ENCODE measurements around the gene TTYH1.
A peak's percentile ranks its signal among the peaks of the same experiment; 100 is the strongest.
"Not testable (repeated sequence)": the region's sequence is repeated elsewhere in the genome, so short reads cannot be mapped to it uniquely, and the experiment has no call there.

Gene TTYH1

GRCh38 chr19:54439174-54439851, 24.0 kb downstream of the TTYH1 start:
- no peak for DNase-seq (ENCODE audit: low spot score)

- no peak for DNase-seq (ENCODE audit: low spot score)
Measured at GRCh38 chr19:54440641-54441040, 25.4 kb downstream of the TTYH1 start.

DNA sequence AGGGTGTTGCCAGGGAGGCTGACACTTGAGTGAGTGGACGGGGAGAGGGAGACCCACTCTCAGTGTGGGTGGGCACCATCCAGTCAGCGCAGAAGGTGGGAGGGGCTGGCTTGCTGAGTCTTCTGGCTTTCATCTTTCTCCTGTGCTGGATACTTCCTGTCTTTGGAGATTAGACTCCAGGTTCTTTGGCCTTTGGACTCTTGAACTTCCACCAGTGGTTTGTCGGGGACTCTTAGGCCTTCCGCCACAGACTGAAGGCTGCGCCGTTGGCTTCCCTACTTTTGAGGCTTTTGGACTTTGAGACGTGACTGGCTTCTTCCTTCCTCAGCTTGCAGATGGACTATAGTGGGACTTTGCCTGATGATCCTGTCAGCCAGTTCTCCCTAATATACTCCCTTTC, 29.5 kb downstream of the TTYH1 start:
- no peak for DNase-seq (ENCODE audit: low spot score)

DNA sequence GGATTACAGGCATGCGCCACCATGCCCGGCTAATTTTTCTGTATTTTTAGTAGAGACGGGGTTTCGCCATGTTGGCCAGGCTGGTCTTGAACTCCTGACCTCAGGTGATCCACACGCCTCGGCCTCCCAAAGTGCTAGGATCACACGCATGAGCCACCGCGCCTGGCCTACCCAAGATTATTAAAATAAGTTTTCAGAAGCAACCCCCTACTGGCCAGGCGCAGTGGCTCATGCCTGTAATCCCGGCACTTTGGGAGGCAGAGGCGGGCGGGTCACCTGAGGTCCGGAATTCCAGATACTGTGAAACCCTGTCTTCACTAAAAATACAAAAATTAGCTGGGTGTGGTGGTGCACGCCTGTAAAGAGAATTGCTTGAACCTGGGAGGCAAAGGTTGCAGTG, 31.1 kb downstream of the TTYH1 start:
- DNase-seq (ENCODE audit: low spot score): not testable (repeated sequence)

- DNase-seq (ENCODE audit: low spot score): peak; percentile 29
Measured at GRCh38 chr19:54448040-54448773, 32.9 kb downstream of the TTYH1 start.

- DNase-seq (ENCODE audit: low spot score): peak; percentile 92
Measured at GRCh38 chr19:54448774-54449700, 33.8 kb downstream of the TTYH1 start, which contains the start of gene LENG8. Gene LENG8 (plus strand): TSS chr19:54449199. CDS start chr19:54451345, 2,146 bp downstream.

- DNase-seq (ENCODE audit: low spot score): no peak
Measured at GRCh38 chr19:54449701-54450069, 34.4 kb downstream of the TTYH1 start.

- DNase-seq (ENCODE audit: low spot score): no peak
Measured at GRCh38 chr19:54451331-54451871, 36.1 kb downstream of the TTYH1 start.

DNA sequence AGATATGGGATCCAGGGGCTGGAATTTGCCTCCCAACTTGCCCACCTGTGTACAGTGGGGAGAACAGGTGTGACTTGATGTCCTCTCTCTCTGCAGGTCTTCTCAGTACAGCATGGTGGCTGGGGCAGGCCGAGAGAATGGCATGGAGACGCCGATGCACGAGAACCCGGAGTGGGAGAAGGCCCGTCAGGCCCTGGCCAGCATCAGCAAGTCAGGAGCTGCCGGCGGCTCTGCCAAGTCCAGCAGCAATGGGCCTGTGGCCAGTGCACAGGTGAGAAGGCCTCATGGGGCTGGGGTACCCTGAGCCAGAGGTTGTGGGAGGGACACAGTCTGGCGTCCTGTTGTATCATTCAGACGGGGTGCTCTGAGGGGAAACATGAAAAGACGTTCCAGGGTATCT, 36.7 kb downstream of the TTYH1 start:
- DNase-seq (ENCODE audit: low spot score): no peak

DNA sequence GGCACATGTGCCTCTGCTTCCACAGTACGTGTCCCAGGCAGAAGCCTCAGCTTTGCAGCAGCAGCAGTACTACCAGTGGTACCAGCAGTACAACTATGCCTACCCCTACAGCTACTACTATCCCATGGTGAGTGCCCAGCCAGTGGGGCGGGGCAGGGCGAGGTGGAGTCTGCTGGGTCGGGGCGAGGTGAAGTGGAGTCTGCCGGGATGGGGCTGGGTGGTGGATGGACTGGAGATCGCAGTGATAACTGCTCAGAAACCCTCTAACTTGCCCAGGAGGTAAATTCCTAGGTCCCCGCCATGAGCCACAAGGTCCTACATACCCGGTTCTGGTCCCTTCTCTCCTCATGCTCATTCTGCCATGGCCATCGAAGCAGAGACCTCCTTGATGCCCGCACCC, 37.4 kb downstream of the TTYH1 start:
- DNase-seq (ENCODE audit: low spot score): no peak

DNA sequence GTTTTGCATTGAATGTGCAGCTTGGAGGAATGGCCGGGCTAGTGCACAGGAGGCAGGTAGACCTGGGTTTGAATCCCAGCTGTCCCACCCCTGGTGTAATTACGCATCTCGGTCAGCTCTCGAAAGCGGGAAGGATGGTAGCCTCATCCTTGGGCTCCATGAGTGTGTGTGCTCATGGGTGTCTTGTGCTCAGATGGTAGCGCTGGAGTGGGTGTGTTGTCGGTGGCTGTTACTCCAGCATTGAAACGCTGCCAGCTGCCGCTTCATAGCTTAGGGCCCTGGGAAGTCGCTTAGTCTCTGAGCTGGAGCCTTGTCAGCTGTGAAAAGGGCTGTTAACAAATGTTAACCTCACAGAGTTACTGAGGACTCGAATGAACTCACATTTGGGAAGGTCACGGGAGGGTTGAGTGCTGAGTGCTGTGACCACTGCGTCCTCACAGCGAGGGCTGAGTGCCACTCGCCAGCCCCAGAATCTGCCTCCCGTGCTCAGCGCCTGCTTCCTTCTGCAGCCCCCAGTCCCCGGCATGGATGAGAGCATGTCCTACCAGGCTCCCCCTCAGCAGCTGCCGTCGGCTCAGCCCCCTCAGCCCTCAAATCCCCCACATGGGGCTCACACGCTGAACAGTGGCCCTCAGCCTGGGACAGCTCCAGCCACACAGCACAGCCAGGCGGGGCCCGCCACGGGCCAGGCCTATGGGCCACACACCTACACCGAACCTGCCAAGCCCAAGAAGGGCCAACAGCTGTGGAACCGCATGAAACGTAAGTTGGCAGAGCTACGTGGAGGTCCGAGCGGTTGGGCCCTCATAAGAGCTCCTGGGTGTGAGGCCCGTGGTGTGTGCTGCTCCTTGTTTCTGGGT, 38.9 kb downstream of the TTYH1 start:
- no peak for DNase-seq (ENCODE audit: low spot score)

DNA sequence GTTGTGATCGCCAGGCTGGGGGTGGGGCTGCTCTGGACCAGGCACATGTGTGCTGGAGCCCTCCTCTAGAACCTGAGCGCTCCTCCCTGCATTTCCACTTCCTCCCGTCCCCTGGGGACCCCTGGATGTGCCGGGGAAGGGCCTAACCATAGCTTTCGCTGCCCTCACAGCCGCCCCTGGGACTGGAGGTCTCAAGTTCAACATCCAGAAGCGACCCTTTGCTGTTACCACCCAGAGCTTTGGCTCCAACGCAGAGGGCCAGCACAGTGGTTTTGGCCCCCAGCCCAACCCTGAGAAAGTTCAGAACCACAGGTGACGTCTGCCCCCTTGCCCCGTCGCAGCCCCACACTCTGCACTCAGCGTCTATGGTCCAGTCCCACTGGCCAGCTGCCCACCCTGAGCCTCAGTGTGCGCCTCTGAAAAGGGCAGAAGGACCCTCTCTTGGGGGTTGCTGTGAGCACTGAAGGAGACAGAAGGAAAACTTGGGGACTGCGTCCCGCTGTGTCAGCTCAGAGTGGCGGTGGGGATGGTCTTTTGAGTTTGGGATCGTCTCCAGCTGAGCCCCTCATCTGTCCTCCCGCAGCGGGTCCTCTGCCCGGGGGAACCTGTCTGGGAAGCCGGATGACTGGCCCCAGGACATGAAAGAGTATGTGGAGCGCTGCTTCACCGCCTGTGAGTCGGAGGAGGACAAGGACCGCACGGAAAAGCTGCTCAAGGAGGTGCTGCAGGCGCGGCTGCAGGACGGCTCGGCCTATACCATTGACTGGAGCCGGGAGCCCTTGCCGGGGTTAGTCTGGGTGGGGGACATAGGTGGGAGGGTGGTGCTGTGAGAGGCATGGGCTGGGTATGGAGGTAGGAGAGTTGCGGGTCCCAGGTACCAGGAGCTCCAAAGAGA, 39.8 kb downstream of the TTYH1 start:
- DNase-seq (ENCODE audit: low spot score): no peak

GRCh38 chr19:54455786-54456422, 40.6 kb downstream of the TTYH1 start:
- no peak for DNase-seq (ENCODE audit: low spot score)

- DNase-seq (ENCODE audit: low spot score): no peak
Measured at GRCh38 chr19:54456423-54457373, 41.4 kb downstream of the TTYH1 start.

DNA sequence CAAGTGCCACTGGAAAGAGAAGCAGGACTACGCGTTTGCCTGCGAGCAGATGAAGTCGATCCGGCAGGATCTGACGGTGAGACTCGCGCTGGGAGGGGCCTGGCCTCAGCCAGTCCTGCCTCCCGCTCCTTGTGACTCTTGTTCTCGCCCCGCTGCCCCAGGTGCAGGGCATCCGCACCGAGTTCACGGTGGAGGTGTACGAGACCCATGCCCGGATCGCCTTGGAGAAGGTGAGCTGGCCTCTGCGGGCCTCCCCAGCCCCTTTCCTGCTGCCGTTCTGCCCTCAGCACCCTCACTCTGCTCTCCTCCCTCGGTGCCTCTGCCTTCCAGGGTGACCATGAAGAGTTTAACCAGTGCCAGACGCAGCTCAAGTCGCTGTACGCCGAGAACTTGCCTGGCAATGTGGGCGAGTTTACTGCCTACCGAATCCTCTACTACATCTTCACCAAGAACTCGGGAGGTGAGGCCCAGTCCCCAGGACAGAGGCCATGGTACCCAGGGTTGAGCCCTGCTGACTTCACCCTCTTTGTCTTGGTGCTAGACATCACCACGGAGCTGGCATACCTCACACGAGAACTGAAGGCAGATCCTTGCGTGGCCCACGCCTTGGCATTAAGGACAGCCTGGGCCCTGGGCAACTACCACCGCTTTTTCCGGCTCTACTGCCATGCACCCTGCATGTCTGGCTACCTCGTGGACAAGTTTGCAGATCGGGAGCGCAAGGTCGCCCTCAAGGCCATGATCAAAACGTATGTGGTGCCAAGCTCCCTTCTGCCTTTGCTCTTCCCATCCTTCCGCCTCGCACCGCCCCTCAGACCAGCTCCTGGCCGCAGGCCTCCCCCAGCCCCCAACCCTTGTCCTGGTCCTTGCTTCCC, 42.7 kb downstream of the TTYH1 start:
- DNase-seq (ENCODE audit: low spot score): no peak

- no peak for DNase-seq (ENCODE audit: low spot score)
Measured at GRCh38 chr19:54458648-54459281, 43.5 kb downstream of the TTYH1 start.

All from SK-N-DZ (cell line).